Stomach (tissue), 9 donors: ENCODE measurements around the gene SYNPO. TPM values are rescaled to one million over a fixed set of nuclear protein-coding genes. Genes with fewer than 3 reads are reported as not detected.

Source experiments
- DNase-seq, 2 donors: peaks; one replicate each; pipeline versions ENCODE4 v3.0.0 to v3.0.0-alpha.2; 2013 to 2019
- H3K27ac ChIP-seq, 5 donors: fragments of 200-600 bp in 4 of 5; sonication (generic) in 4 of 5; one replicate each; pipeline ENCODE4 v1.5.1; 2013 to 2019; ENCODE audit warnings: mild to moderate bottlenecking in 1 of 5, moderate library complexity in 1 of 5
- H3K27me3 ChIP-seq, 3 donors: fragments of 200-600 bp; sonication (generic); one replicate each; pipeline ENCODE4 v1.5.1; 2017 to 2019; ENCODE audit warnings: mixed run types in 1 of 3
- H3K36me3 ChIP-seq, 4 donors: fragments of 200-600 bp; sonication (generic); 1 replicate in 3 of 4; 2 replicates in 1 of 4; pipeline ENCODE4 v1.5.1; 2016 to 2019
- H3K4me1 ChIP-seq, 4 donors: fragments of 200-600 bp; sonication (generic); one replicate each; pipeline ENCODE4 v1.5.1; 2016 to 2019
- H3K4me3 ChIP-seq, 4 donors: fragments of 200-600 bp; sonication (generic) in 3 of 4; one replicate each; pipeline ENCODE4 v1.5.1; 2016 to 2019; ENCODE audit warnings: mild to moderate bottlenecking in 1 of 4
- H3K9me3 ChIP-seq, 4 donors: fragments of 200-600 bp; sonication (generic); one replicate each; pipeline ENCODE4 v1.5.1; 2016 to 2019
- EP300 ChIP-seq: sonication (generic); formaldehyde crosslinking; IDR thresholded peaks from one replicate; pipeline ENCODE4 v1.6.1; 2017; ENCODE audit warnings: antibody characterized with exemption
- POLR2A ChIP-seq, 4 donors: fragments of 450-650 bp; IDR thresholded peaks; one replicate each; pipeline ENCODE4 v1.6.1; 2016; ENCODE audit warnings: antibody characterized with exemption in 4 of 4, control low read depth in 2 of 4, mild to moderate bottlenecking in 1 of 4, moderate library complexity in 1 of 4
- POLR2AphosphoS5 ChIP-seq, 3 donors: sonication (generic); formaldehyde crosslinking; IDR thresholded peaks; one replicate each; pipeline ENCODE4 v1.6.1; 2016; ENCODE audit warnings: antibody characterized with exemption in 3 of 3
- WGBS, 5 donors: extraction: QIAGEN DNeasy Blood & Tissue Kit in 3 of 5; methylation state at CpG; one replicate each; pipeline versions ENCODE4 v1.1.5 to v1.1.7; 2013 to 2018; 5-methylcytosine and 5-hydroxymethylcytosine counted together
- intact Hi-C: fragments of 100-400 bp; cut with DNase I; formaldehyde crosslinking; loops from one replicate; pipeline ENCODE4 v1.15.1; 2023; ENCODE audit warnings: low total_unique reads
- polyA plus RNA-seq, 3 donors: library from polyadenylated mRNA; stranded (reverse); fragments of 200-250 nt; gene quantifications; one replicate each; pipeline ENCODE4 v1.2.3, GENCODE V29; 2013
- total RNA-seq, 5 donors: library from RNA; depleted of rRNA; stranded (reverse); fragments of >200 nt; gene quantifications; one replicate each; pipeline versions ENCODE4 v1.1.0 to v1.2.3, GENCODE V29; 2014 to 2016
- TF ChIP-seq, protein P1 (sequence below), 7 experiments: fragments of 450-650 bp in 4 of 7; fragments of 200-600 bp in 3 of 7; sonication (generic) in 3 of 7; IDR thresholded peaks; one replicate each; pipeline ENCODE4 v1.5.1; 2016 to 2019; ENCODE audit warnings: antibody characterized with exemption in 7 of 7, control low read depth in 2 of 7, mild to moderate bottlenecking in 1 of 7
- donor health status: healthy with polysubstance abuse.
- donor health status: Bipolar disorder and iron deficiency.
- donor health status: healthy.

The SYNPO gene
- total and polyA plus RNA-seq, 8 donors, result 3.7 to 52.7 (median 21.7) TPM

DNA sequence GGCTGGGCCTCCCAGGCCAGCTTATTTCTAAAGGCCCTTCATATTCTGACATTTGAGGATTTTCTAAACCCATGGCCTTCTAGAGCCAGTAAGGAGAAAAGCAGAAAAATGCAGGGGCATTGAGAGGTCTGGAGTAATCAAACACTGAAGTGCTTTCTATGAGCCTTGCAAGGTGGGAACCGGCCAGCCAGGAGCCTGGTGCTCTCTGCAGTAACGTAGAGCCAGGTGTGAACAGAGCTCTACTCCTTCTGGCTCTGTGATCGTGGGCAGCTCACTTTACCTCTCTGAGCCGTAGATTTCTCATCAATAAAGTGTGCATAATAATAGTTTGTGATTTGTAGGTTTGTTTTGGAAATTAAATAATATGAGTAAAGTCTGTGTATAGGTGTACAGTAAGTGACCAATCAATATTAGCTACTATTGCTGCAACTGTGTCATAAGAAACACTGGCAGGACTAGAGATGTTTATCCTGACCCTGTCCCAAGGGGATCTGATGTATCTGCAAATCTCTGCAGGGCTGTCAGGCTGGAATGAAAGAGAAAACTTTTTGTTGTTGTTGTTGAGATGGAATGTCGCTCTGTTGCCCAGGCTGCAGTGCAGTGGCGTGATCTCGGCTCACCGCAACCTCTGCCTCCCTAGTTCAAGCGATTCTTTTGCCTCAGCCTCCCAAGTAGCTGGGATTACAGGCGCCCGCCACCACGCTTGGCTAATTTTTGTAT lies 2.7 kb downstream of the SYNPO start:
- Histone ChIP-seq H3K36me3 (peaks cover 0 to 4% (median 2%) of the 10 kb centered on the region in 4 donors), H3K9me3 (no peaks in the 10 kb centered on the region), H3K27ac (peak overlapping the region in 4 of 5 donors; percentile 85 to 90 (median 88)), H3K4me1 (peaks cover 76 to 98% (median 85%) of the 10 kb centered on the region in 4 donors), H3K4me3 (peak overlapping the region in 2 of 4 donors; percentile 4 to 19), H3K27me3 (no peaks in the 10 kb centered on the region)
- intact Hi-C loops, result no loop called here
- TF ChIP-seq, protein P1, sequence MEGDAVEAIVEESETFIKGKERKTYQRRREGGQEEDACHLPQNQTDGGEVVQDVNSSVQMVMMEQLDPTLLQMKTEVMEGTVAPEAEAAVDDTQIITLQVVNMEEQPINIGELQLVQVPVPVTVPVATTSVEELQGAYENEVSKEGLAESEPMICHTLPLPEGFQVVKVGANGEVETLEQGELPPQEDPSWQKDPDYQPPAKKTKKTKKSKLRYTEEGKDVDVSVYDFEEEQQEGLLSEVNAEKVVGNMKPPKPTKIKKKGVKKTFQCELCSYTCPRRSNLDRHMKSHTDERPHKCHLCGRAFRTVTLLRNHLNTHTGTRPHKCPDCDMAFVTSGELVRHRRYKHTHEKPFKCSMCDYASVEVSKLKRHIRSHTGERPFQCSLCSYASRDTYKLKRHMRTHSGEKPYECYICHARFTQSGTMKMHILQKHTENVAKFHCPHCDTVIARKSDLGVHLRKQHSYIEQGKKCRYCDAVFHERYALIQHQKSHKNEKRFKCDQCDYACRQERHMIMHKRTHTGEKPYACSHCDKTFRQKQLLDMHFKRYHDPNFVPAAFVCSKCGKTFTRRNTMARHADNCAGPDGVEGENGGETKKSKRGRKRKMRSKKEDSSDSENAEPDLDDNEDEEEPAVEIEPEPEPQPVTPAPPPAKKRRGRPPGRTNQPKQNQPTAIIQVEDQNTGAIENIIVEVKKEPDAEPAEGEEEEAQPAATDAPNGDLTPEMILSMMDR (IDR thresholded peaks at IDR 0.05), result no peak
- TF ChIP-seq POLR2AphosphoS5 (IDR thresholded peaks at IDR 0.05) (no peak), POLR2A (IDR thresholded peaks at IDR 0.05) (no peak)
- DNase-seq, result no peak
- 80 to 87% (median 83%) methylated on average over 12 of the region's 12 CpGs for WGBS, 5 donors

GRCh38 chr5:150644058-150644457 lies 3.6 kb downstream of the SYNPO start:
- Histone ChIP-seq H3K27ac (peak overlapping the region in 4 of 5 donors; percentile 74 to 90 (median 88)), H3K27me3 (no peaks in the 10 kb centered on the region), H3K9me3 (no peaks in the 10 kb centered on the region), H3K4me3 (no peak overlapping the region), H3K36me3 (peaks cover 8 to 13% (median 11%) of the 10 kb centered on the region in 4 donors), H3K4me1 (peaks cover 70 to 95% (median 78%) of the 10 kb centered on the region in 4 donors)
- intact Hi-C loops, result no loop called here
- TF ChIP-seq, protein P1 (IDR thresholded peaks at IDR 0.05), result no peak
- TF ChIP-seq POLR2AphosphoS5 (IDR thresholded peaks at IDR 0.05) (no peak), POLR2A (IDR thresholded peaks at IDR 0.05) (no peak), EP300 (no peak)
- 81 to 88% (median 84%) methylated on average over 5 of the region's 5 CpGs for WGBS, 5 donors
- DNase-seq, result no peak

- peaks cover 66 to 90% (median 74%) of the 10 kb centered on the region in 4 donors for H3K4me1 ChIP-seq
- intact Hi-C loops, result no loop called here
- DNase-seq, result peak in 1 of 2 donors; percentile 63
- 41 to 63% (median 50%) methylated on average over 1 to 2 of the region's 2 CpGs for WGBS, 5 donors
- peaks cover 11 to 18% (median 15%) of the 10 kb centered on the region in 4 donors for H3K36me3 ChIP-seq
- TF ChIP-seq POLR2AphosphoS5 (IDR thresholded peaks at IDR 0.05) (no peak), POLR2A (IDR thresholded peaks at IDR 0.05) (no peak), EP300 (no peak)
- TF ChIP-seq, protein P1 (IDR thresholded peaks at IDR 0.05), result no peak
- H3K27ac ChIP-seq, result peak overlapping the region; percentile 5 to 90 (median 86)
- H3K27me3 ChIP-seq, result no peaks in the 10 kb centered on the region
- no peaks in the 10 kb centered on the region for H3K9me3 ChIP-seq
- H3K4me3 ChIP-seq, result no peak overlapping the region
Observed at GRCh38 chr5:150644514-150644913, 4.1 kb downstream of the SYNPO start.

DNA sequence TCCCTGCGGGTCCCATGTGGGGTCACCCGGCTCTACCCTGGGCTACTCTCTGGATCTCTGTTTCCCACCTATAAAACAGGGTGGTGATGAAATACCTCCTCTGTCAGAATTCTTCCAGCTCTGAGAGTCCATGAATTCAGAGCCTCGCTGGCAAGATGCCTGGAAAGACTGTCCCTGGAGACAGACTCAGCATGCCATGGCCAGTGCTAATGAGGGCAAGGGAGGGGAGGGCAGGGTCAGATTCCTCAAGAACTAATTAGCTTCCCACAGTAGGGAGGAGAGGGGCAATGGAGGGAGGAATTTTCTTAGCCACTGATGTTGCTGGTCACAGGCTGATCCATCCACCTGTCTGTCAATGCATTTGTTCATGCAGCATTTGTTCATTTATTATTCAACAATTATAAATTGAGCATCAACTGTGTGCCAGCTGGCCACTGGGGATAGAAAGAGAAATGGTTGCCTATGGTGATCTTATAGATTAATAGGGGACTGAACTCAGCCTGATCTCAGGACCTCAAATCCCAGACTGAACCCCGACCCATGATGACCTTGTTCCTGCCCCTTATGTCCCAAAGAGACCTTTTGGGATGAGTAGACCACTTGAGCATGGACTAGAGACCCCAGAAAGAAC lies 4.7 kb downstream of the SYNPO start:
- no peaks in the 10 kb centered on the region for H3K27me3 ChIP-seq
- no peak overlapping the region for H3K4me3 ChIP-seq
- H3K36me3 ChIP-seq, result peaks cover 18 to 24% (median 22%) of the 10 kb centered on the region in 4 donors
- peak overlapping the region in 4 of 5 donors; percentile 74 to 90 (median 88) for H3K27ac ChIP-seq
- 69 to 88% (median 84%) methylated on average over 4 of the region's 4 CpGs for WGBS, 5 donors
- H3K9me3 ChIP-seq, result no peaks in the 10 kb centered on the region
- TF ChIP-seq POLR2AphosphoS5 (IDR thresholded peaks at IDR 0.05) (peak in 1 of 3 donors; percentile 14), EP300 (no peak)
- peaks cover 63 to 84% (median 67%) of the 10 kb centered on the region in 4 donors for H3K4me1 ChIP-seq
- DNase-seq, result peak in 1 of 2 donors; percentile 75
- intact Hi-C loops, result no loop called here
